GM12875 (cell line): ENCODE results near the gene SYF2.
"Not testable (repeated sequence)": the region's sequence is repeated elsewhere in the genome, so short reads cannot be mapped to it uniquely, and the experiment has no call there.

ENCODE experiments used
- H3K4me3 ChIP-seq: one replicate; pipeline ENCODE4 v1.5.1; 2011; ENCODE audit warnings: low read depth, low read length, control low read depth
- CTCF ChIP-seq: IDR thresholded peaks from 2 replicates; pipeline ENCODE4 v1.5.1; 2011; ENCODE audit warnings: low read depth, mild to moderate bottlenecking, control low read depth, inconsistent platforms, low read length, moderate library complexity, borderline replicate concordance; ENCODE audit not compliant: insufficient read depth

SYF2 gene

GRCh38 chr1:25245809-25246599 lies 13.7 kb upstream of the SYF2 start:
- peak overlapping the region; percentile 90 for H3K4me3 ChIP-seq
- TF ChIP-seq CTCF: no peak

- H3K4me3 ChIP-seq: no peak overlapping the region
- TF ChIP-seq CTCF: no peak
Measured at GRCh38 chr1:25245393-25245792, 13.1 kb upstream of the SYF2 start.

GRCh38 chr1:25243907-25244306 lies 11.6 kb upstream of the SYF2 start:
- no peak overlapping the region for H3K4me3 ChIP-seq
- TF ChIP-seq CTCF: no peak

- peak overlapping the region; percentile 60 for H3K4me3 ChIP-seq
- TF ChIP-seq CTCF: peak; percentile 76
Measured at GRCh38 chr1:25239681-25240541, 7.6 kb upstream of the SYF2 start.

GRCh38 chr1:25238046-25238445 lies 5.7 kb upstream of the SYF2 start:
- TF ChIP-seq CTCF: no peak
- no peak overlapping the region for H3K4me3 ChIP-seq

GRCh38 chr1:25236261-25236660 lies 4.0 kb upstream of the SYF2 start:
- peak overlapping the region; percentile 10 for H3K4me3 ChIP-seq

- H3K4me3 ChIP-seq: not testable (repeated sequence)
Measured at GRCh38 chr1:25235411-25235810, 3.1 kb upstream of the SYF2 start.
